ENCODE measurements around the gene ANKRD12.

The ANKRD12 gene

GRCh38 chr18:9106800-9107584, 29.6 kb upstream of the ANKRD12 start:
- no peak overlapping the region for H3K4me3 ChIP-seq (ENCODE audit: low read depth, low read length)
- DNase-seq (ENCODE audit: low read depth): no peak
- no peak for TF ChIP-seq CTCF (IDR thresholded peaks at IDR 0.05; ENCODE audit: control insufficient read depth, extremely low read depth, insufficient read depth)

GRCh38 chr18:9108911-9109310, 27.7 kb upstream of the ANKRD12 start:
- no peak for TF ChIP-seq CTCF (IDR thresholded peaks at IDR 0.05; ENCODE audit: control insufficient read depth, extremely low read depth, insufficient read depth)
- no peak overlapping the region for H3K4me3 ChIP-seq (ENCODE audit: low read depth, low read length)
- no peak for DNase-seq (ENCODE audit: low read depth)

- no peak for TF ChIP-seq CTCF (IDR thresholded peaks at IDR 0.05; ENCODE audit: control insufficient read depth, extremely low read depth, insufficient read depth)
- DNase-seq (ENCODE audit: low read depth): no peak
- no peak overlapping the region for H3K4me3 ChIP-seq (ENCODE audit: low read depth, low read length)
These were observed 27.1 kb upstream of the ANKRD12 start for GRCh38 chr18:9109523-9109922.

GRCh38 chr18:9113468-9114149, 23.0 kb upstream of the ANKRD12 start:
- no peak for DNase-seq (ENCODE audit: low read depth)
- no peak overlapping the region for H3K4me3 ChIP-seq (ENCODE audit: low read depth, low read length)
- no peak for TF ChIP-seq CTCF (IDR thresholded peaks at IDR 0.05; ENCODE audit: control insufficient read depth, extremely low read depth, insufficient read depth)

GRCh38 chr18:9115984-9116383, 20.6 kb upstream of the ANKRD12 start:
- no peak overlapping the region for H3K4me3 ChIP-seq (ENCODE audit: low read depth, low read length)
- TF ChIP-seq CTCF (IDR thresholded peaks at IDR 0.05; ENCODE audit: control insufficient read depth, extremely low read depth, insufficient read depth): no peak
- no peak for DNase-seq (ENCODE audit: low read depth)

GRCh38 chr18:9117980-9118841, 18.4 kb upstream of the ANKRD12 start:
- no peak for TF ChIP-seq CTCF (IDR thresholded peaks at IDR 0.05; ENCODE audit: control insufficient read depth, extremely low read depth, insufficient read depth)
- no peak overlapping the region for H3K4me3 ChIP-seq (ENCODE audit: low read depth, low read length)
- DNase-seq (ENCODE audit: low read depth): no peak
